Progenitor cell of endocrine pancreas (in vitro differentiated cells): ENCODE results near the gene WARS2. TPM values are rescaled to one million over a fixed set of nuclear protein-coding genes. Genes with fewer than 3 reads are reported as not detected.

ENCODE experiments used
- DNase-seq: peaks from one replicate; pipeline ENCODE4 v3.0.0; 2021; ENCODE audit warnings: low spot score; ENCODE audit not compliant: unreplicated experiment
- H3K27ac Mint-ChIP-seq: 2 replicates; pipeline ENCODE4 v1.8.0; 2021; ENCODE audit warnings: mild to moderate bottlenecking, moderate library complexity, mixed read lengths
- H3K27me3 Mint-ChIP-seq: 2 replicates; pipeline ENCODE4 v1.8.0; 2021; ENCODE audit warnings: mixed read lengths
- H3K36me3 Mint-ChIP-seq: 2 replicates; pipeline ENCODE4 v1.8.0; 2022; ENCODE audit warnings: mixed read lengths; ENCODE audit not compliant: insufficient read depth
- H3K4me1 Mint-ChIP-seq: 2 replicates; pipeline ENCODE4 v1.8.0; 2021; ENCODE audit warnings: low read depth, mixed read lengths
- H3K4me3 Mint-ChIP-seq: 2 replicates; pipeline ENCODE4 v1.8.0; 2021; ENCODE audit warnings: low read depth, mild to moderate bottlenecking, moderate library complexity, mixed read lengths
- H3K9me3 Mint-ChIP-seq: 2 replicates; pipeline ENCODE4 v1.8.0; 2021; ENCODE audit warnings: low read depth, mixed read lengths
- total RNA-seq: library from RNA; stranded (reverse); gene quantifications from 2 replicates; pipeline ENCODE4 v1.2.1, GENCODE V29; 2021
- TF ChIP-seq, protein P1 (sequence below): fragments of 200-600 bp; sonication (generic); IDR thresholded peaks from one replicate; pipeline ENCODE4 v1.5.0; 2021; ENCODE audit warnings: antibody characterized with exemption, mild to moderate bottlenecking; ENCODE audit not compliant: unreplicated experiment

Gene WARS2
- total RNA-seq, 1 donor from 2014 or later = 14.8 TPM

DNA sequence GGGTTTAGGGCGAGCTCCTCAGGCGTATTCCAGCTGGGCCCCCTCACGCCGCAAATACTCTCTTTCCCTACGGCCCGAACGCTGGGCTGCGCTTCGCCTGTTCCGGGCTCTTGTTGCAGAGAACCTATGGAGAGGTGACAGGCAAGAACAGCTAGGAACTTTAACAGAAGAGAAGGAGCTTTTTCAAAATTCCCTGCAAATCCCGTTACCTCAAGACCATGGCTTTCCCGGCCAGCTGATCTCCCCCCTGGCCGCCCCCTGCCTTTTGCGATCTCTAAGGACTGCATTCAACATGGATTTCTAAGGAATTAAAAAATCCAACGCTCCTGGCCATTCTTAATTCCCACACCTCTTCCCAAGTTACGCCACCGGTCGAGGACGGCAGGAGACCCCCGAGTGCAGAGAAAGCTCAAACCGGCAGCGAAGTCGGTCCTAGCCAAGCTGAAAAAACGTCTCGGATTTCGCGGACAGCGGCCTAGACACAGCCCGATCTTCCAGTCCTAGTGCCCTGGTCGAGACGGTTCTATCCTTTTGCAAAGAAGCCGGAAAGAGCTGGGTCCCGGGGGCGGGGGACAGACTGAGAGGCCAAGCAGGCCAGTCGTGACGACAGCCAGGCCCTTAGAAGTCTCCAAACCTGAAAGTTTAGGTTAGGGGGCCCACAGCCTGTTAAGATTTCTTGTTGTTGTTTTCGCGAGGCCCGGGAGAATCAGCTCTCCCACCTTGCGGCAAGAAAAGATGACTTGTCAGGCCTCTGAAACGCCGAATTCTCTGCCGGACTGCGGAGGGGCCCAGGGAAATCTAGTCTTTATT lies 151.2 kb downstream of the WARS2 start:
- Mint-ChIP-seq H3K36me3 (no peaks in the 10 kb centered on the region), H3K4me1 (peaks cover 11% of the 10 kb centered on the region), H3K9me3 (no peaks in the 10 kb centered on the region), H3K4me3 (peak overlapping the region; percentile 3), H3K27me3 (peaks cover 97% of the 10 kb centered on the region), H3K27ac (peak overlapping the region; percentile 58)
- no peak for DNase-seq
- TF ChIP-seq, protein P1, sequence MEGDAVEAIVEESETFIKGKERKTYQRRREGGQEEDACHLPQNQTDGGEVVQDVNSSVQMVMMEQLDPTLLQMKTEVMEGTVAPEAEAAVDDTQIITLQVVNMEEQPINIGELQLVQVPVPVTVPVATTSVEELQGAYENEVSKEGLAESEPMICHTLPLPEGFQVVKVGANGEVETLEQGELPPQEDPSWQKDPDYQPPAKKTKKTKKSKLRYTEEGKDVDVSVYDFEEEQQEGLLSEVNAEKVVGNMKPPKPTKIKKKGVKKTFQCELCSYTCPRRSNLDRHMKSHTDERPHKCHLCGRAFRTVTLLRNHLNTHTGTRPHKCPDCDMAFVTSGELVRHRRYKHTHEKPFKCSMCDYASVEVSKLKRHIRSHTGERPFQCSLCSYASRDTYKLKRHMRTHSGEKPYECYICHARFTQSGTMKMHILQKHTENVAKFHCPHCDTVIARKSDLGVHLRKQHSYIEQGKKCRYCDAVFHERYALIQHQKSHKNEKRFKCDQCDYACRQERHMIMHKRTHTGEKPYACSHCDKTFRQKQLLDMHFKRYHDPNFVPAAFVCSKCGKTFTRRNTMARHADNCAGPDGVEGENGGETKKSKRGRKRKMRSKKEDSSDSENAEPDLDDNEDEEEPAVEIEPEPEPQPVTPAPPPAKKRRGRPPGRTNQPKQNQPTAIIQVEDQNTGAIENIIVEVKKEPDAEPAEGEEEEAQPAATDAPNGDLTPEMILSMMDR = no peak

DNA sequence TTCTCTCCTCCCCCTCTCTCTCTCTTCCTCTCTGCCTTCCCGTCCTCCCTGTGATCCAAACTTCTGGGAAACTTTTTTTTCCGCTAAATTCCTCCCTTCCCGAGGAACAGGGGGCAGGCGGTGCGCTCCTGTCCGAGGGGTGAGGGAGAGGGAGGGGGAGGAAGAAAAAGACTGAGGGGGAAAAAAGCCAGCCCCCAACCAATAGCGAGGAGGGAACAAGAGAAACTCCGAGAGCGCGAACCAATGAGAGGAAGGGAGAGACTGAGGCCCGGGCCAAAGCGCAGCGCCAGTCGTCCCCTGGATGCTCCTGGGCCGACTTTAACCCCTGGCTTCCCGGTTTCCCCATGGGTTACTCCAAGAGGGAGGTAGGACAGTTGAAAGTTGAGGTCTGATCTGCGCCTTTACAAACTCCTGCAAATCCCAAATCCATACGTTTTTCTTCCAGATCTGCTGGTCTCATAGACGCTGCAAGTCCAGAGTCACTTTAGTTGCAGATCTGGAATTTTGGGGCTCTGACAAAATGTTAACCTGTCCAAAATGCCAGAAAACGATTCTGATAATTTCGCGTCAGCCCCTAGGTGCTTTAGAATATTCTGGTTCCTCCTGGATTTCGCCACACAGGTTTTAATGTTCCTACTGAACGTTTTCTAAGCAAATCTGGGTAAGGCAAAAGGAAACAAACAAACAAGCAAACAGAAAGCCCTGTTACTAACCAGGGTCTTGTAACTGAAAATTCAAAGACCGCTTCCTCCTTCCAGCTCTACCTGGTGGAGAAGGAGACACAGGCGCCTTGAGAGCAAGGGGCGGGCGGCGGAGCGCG lies 152.1 kb downstream of the WARS2 start, which contains the start of gene TBX15:
Gene TBX15, minus strand, starts transcription at position 158 of the 820 bp plus-strand sequence. CDS start 548 bp downstream, outside the sequence.
- TF ChIP-seq, protein P1 = no peak
- no peak for DNase-seq
- Mint-ChIP-seq H3K36me3 (no peaks in the 10 kb centered on the region), H3K27me3 (peaks cover 97% of the 10 kb centered on the region), H3K4me1 (peaks cover 13% of the 10 kb centered on the region), H3K27ac (peak within 1 kb of the TSS; percentile 58), H3K9me3 (no peaks in the 10 kb centered on the region), H3K4me3 (peak within 1 kb of the TSS; percentile 21)

DNA sequence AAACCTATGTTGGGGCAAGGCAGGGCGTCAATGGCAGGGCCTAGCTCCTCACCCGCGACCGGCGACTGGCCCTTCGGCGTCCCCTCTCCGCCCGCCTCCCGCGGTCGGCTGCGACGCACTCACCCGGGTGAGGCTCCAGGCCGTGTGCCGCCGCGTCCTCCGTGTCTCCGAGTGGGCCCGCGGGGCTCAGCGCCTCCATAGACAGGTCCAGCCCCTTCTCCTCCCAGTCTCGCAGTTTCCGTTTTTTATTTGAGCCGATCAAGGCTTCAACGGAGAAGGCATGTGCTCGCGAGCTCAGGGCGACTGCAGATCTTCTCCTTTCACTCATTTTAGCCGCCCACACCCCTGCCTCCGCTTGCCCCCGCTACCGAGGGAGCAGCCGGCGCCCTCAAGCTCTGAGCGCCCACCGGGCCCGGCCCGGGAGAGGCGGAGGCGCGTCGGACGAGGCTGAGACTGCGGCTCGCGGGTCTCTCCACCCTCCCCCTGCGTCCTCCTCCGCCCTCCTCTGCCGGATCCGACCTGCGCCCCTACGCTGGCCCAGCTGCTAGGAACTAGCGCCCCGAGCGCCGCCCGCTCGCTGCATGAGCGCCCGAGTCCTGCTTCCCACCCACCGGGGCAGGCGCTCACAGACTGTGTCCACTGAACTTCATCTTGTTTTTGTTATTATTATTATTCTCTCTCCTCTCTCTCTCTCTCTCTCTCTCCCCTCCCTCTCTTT lies 152.8 kb downstream of the WARS2 start:
- H3K27me3 Mint-ChIP-seq = peaks cover 99% of the 10 kb centered on the region
- peak overlapping the region; percentile 21 for H3K4me3 Mint-ChIP-seq
- peaks cover 13% of the 10 kb centered on the region for H3K4me1 Mint-ChIP-seq
- TF ChIP-seq, protein P1 = no peak
- no peaks in the 10 kb centered on the region for H3K9me3 Mint-ChIP-seq
- no peak overlapping the region for H3K27ac Mint-ChIP-seq
- no peak for DNase-seq
- no peaks in the 10 kb centered on the region for H3K36me3 Mint-ChIP-seq

DNA sequence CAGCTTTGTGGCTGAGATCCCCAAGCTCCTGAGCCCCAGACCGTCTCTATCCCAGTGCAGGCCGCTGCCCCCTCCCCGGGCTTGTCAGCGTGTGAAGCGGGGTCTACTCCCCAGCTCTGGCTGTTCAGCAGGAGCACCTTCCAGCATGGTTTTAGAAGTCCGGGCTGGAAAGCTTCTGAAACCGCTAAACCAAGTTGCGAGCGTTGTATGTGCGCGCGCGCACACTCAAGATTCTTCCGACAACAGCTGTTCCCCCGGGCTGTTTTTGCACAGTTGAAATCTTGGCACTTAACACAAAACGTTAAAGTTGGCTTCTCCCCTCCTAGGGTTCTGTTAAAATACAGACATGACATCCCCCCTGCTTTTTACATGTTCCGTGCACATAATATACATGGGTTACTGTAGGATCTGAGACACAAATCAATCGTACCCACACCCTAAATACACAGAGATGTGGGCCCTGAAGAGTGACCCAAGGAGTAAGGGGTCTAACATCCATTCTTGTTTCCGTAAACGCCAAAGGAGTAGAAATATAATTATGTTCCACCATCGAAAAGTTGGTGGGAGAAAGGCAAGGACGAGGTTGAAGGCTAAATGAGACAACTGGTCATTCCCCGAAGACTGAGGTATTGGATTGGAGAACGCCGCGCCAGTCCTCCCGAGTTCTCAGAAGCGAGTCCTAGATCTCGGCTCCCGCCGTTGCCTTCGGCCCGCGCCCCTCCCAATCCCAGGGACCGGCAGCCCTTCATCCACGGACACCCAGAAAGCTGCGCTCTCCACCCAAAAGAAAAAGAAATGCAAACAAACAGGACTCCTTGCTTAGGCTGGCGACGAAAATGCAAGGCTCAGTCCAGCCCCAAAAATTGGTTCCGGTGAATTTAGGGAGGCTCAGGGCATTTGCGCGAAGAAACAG lies 153.6 kb downstream of the WARS2 start:
- Mint-ChIP-seq H3K27ac (no peak overlapping the region), H3K4me3 (no peak overlapping the region), H3K27me3 (peaks cover 100% of the 10 kb centered on the region), H3K4me1 (peaks cover 13% of the 10 kb centered on the region), H3K36me3 (no peaks in the 10 kb centered on the region), H3K9me3 (no peaks in the 10 kb centered on the region)
- DNase-seq = no peak
- TF ChIP-seq, protein P1 = no peak
